Measurements from ENCODE around the gene FKBP10. TPM values are rescaled to one million over a fixed set of nuclear protein-coding genes. Genes with fewer than 3 reads are reported as not detected.

FKBP10 gene
- total RNA-seq (2021) (143 and 164 TPM in 2 replicates), Bru-seq, nascent RNA (percentile 63 among the genes with signal in this experiment), BruChase-seq, experiment 1, labeled RNA remaining after a 2-hour chase (percentile 76 among the genes with signal in this experiment), BruChase-seq, experiment 2, labeled RNA remaining after a 6-hour chase (percentile 84 among the genes with signal in this experiment)
- long read RNA-seq, partial matches to known transcripts = 11 of 18 reads
- long read RNA-seq, other reads (novel, unspliced or antisense) = 2 of 18 reads

- H3K4me1 ChIP-seq (replicated peaks; ENCODE audit: insufficient read depth) = peaks cover 27% of the 10 kb centered on the region
- 0 out of 2 replicates have a peak within 1 kb of the TSS, but pooled peaks have one; percentile 22 for H3K27ac ChIP-seq
- intact Hi-C loops (cut with micrococcal nuclease; ENCODE audit: unreplicated experiment) = loop anchor here (1.0 kb wide), 1 partner anchor 40 kb away; no protein-coding TSS in a partner anchor
- BruUV-seq (replicated peaks) = no TSS peak
- POLR2A ChIA-PET (ENCODE audit: unreplicated experiment) = interaction anchor here (0.7 to 1.0 kb wide), 3 partner anchors 27 to 994 kb away, joined by 4 to 19 read pairs (median 6); partner anchors contain the start of gene HAP1
- H2AFZ ChIP-seq = peak within 1 kb of the TSS; percentile 84
- no peaks in the 10 kb centered on the region for H3K9me3 ChIP-seq (ENCODE audit: insufficient read depth, low read depth)
- peaks cover 55% of the 10 kb centered on the region for H3K79me2 ChIP-seq (ENCODE audit: low read depth)
- TF ChIP-seq, protein P1, sequence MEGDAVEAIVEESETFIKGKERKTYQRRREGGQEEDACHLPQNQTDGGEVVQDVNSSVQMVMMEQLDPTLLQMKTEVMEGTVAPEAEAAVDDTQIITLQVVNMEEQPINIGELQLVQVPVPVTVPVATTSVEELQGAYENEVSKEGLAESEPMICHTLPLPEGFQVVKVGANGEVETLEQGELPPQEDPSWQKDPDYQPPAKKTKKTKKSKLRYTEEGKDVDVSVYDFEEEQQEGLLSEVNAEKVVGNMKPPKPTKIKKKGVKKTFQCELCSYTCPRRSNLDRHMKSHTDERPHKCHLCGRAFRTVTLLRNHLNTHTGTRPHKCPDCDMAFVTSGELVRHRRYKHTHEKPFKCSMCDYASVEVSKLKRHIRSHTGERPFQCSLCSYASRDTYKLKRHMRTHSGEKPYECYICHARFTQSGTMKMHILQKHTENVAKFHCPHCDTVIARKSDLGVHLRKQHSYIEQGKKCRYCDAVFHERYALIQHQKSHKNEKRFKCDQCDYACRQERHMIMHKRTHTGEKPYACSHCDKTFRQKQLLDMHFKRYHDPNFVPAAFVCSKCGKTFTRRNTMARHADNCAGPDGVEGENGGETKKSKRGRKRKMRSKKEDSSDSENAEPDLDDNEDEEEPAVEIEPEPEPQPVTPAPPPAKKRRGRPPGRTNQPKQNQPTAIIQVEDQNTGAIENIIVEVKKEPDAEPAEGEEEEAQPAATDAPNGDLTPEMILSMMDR (conservative IDR thresholded peaks at IDR 0.05) = no peak
- TF ChIP-seq EZH2 (IDR thresholded peaks at IDR 0.05; ENCODE audit: low read depth) = no peak
- no peaks in the 10 kb centered on the region for H3K27me3 ChIP-seq (ENCODE audit: insufficient read depth, low read depth)
- H3K4me2 ChIP-seq = peak within 1 kb of the TSS; percentile 80
- peak within 1 kb of the TSS; percentile 94 for H3K4me3 ChIP-seq
- DNase-seq = peak; percentile 80 to 81
- H4K20me1 ChIP-seq (ENCODE audit: insufficient read depth) = no peaks in the 10 kb centered on the region
- H3K9me2 ChIP-seq (ENCODE audit: insufficient read depth) = no peaks in the 10 kb centered on the region
- CTCF ChIA-PET = interaction anchor here (0.6 to 0.7 kb wide), 2 partner anchors 10 to 227 kb away, joined by 3 to 4 read pairs; no protein-coding TSS in a partner anchor
- peaks cover 12% of the 10 kb centered on the region for H3F3A ChIP-seq (ENCODE audit: insufficient read depth, low read depth)
- 0 out of 2 replicates have a peak, but pooled peaks cover 7% of the 10 kb centered on the region for H3K36me3 ChIP-seq (ENCODE audit: low read depth)
These were observed at the start of gene FKBP10 for GRCh38 chr17:41812381-41813151. Gene FKBP10, plus strand, starts transcription at chr17:41813004. Its CDS starts 31 bp downstream, at chr17:41813035.

- H3K9me3 ChIP-seq (ENCODE audit: insufficient read depth, low read depth) = no peaks in the 10 kb centered on the region
- no peak overlapping the region for H3K4me3 ChIP-seq
- BruUV-seq (replicated peaks) = no TSS peak
- intact Hi-C loops (cut with micrococcal nuclease; ENCODE audit: unreplicated experiment) = no loop called here
- H3K27me3 ChIP-seq (ENCODE audit: insufficient read depth, low read depth) = no peaks in the 10 kb centered on the region
- TF ChIP-seq, protein P1 (conservative IDR thresholded peaks at IDR 0.05) = no peak
- TF ChIP-seq EZH2 (IDR thresholded peaks at IDR 0.05; ENCODE audit: low read depth) = no peak
- no peak for DNase-seq
- peaks cover 20% of the 10 kb centered on the region for H3K36me3 ChIP-seq (ENCODE audit: low read depth)
- no peaks in the 10 kb centered on the region for H3K79me2 ChIP-seq (ENCODE audit: low read depth)
- ChIA-PET CTCF (no interaction called here), POLR2A (ENCODE audit: unreplicated experiment) (no interaction called here)
- no peaks in the 10 kb centered on the region for H3K9me2 ChIP-seq (ENCODE audit: insufficient read depth)
- H4K20me1 ChIP-seq (ENCODE audit: insufficient read depth) = no peaks in the 10 kb centered on the region; the same call in 1 of the 2 replicates
- H3K4me1 ChIP-seq (replicated peaks; ENCODE audit: insufficient read depth) = no peaks in the 10 kb centered on the region
- H3F3A ChIP-seq (ENCODE audit: insufficient read depth, low read depth) = peaks cover 10% of the 10 kb centered on the region; the same call in 1 of the 2 replicates
- no peak overlapping the region for H3K27ac ChIP-seq
- no peak overlapping the region for H2AFZ ChIP-seq
- no peak overlapping the region for H3K4me2 ChIP-seq
These were observed 49.5 kb upstream of the FKBP10 start for GRCh38 chr17:41763327-41763726.

GRCh38 chr17:41766135-41766534 is 46.7 kb upstream of the FKBP10 start:
- Histone ChIP-seq H3K4me2 (no peak overlapping the region), H3K9me3 (ENCODE audit: insufficient read depth, low read depth) (no peaks in the 10 kb centered on the region), H3K27me3 (ENCODE audit: insufficient read depth, low read depth) (no peaks in the 10 kb centered on the region), H4K20me1 (ENCODE audit: insufficient read depth) (no peaks in the 10 kb centered on the region; the same call in 1 of the 2 replicates), H3K79me2 (ENCODE audit: low read depth) (peaks cover 13% of the 10 kb centered on the region; the same call in 1 of the 2 replicates), H3K4me3 (no peak overlapping the region), H3K4me1 (replicated peaks; ENCODE audit: insufficient read depth) (no peaks in the 10 kb centered on the region), H3K9me2 (ENCODE audit: insufficient read depth) (no peaks in the 10 kb centered on the region), H3K27ac (no peak overlapping the region), H3F3A (ENCODE audit: insufficient read depth, low read depth) (peaks cover 4% of the 10 kb centered on the region; the same call in 1 of the 2 replicates), H3K36me3 (ENCODE audit: low read depth) (peaks cover 22% of the 10 kb centered on the region), H2AFZ (no peak overlapping the region)
- no TSS peak for BruUV-seq (replicated peaks)
- ChIA-PET POLR2A (ENCODE audit: unreplicated experiment) (no interaction called here), CTCF (no interaction called here)
- DNase-seq = no peak
- TF ChIP-seq EZH2 (IDR thresholded peaks at IDR 0.05; ENCODE audit: low read depth) = no peak
- TF ChIP-seq, protein P1 (conservative IDR thresholded peaks at IDR 0.05) = no peak
- intact Hi-C loops (cut with micrococcal nuclease; ENCODE audit: unreplicated experiment) = no loop called here
